SK-N-SH (cell line): ENCODE results near the gene SLC26A5. TPM values are rescaled to one million over a fixed set of nuclear protein-coding genes. Genes with fewer than 3 reads are reported as not detected.

Experiments used
- CTCF ChIA-PET: fragments of 300-600, 350-600 bp; formaldehyde crosslinking; extraction: SDS; loops from one replicate; lab custom pipeline; 2021; lab: Yijun Ruan, JAX
- POLR2A ChIA-PET: fragments of 350-600 bp; sonication (Branson Sonifier 250); formaldehyde crosslinking; extraction: SDS; loops from one replicate; lab custom pipeline; 2020; ENCODE audit warnings: antibody characterized with exemption, inconsistent platforms; lab: Yijun Ruan, JAX
- DNase-seq: peaks from one replicate; pipeline ENCODE4 v3.0.0; 2012
- H2AFZ ChIP-seq: fragments of 200-600 bp; sonication (generic); 2 replicates; pipeline ENCODE4 v1.8.1; 2016; ENCODE audit warnings: antibody characterized with exemption, mild to moderate bottlenecking, low read depth
- H3F3A ChIP-seq: fragments of 200-600 bp; sonication (generic); replicated peaks from 2 replicates; pipeline ENCODE3; 2016; ENCODE audit warnings: antibody characterized with exemption, mild to moderate bottlenecking; ENCODE audit not compliant: insufficient read depth
- H3K27ac ChIP-seq, 2 experiments: fragments of 200-500 bp in 1 of 2; fragments of 200-600 bp in 1 of 2; sonication (Bioruptor generic) in 1 of 2; sonication (generic), shearing (Covaris generic) in 1 of 2; 2 replicates each; pipeline versions ENCODE4 v1.5.1 to v1.6.1; 2014 to 2016; ENCODE audit warnings: low read depth in 2 of 2, inconsistent platforms in 1 of 2, low read length in 1 of 2, mild to moderate bottlenecking in 1 of 2, mixed read lengths in 1 of 2
- H3K27me3 ChIP-seq: fragments of 200-600 bp; sonication (generic), shearing (Covaris generic); 2 replicates; pipeline ENCODE4 v1.6.1; 2016; ENCODE audit warnings: mixed run types; ENCODE audit not compliant: insufficient read depth
- H3K36me3 ChIP-seq, 2 experiments: fragments of 200-500 bp in 1 of 2; fragments of 200-600 bp in 1 of 2; sonication (Bioruptor generic) in 1 of 2; sonication (generic) in 1 of 2; replicated peaks in 1 of 2; 2 replicates each; pipeline versions ENCODE3 to v1.5.1; 2014 to 2016; ENCODE audit warnings: low read length in 1 of 2, mild to moderate bottlenecking in 1 of 2; ENCODE audit not compliant: insufficient read depth in 2 of 2, control insufficient read depth in 1 of 2
- H3K4me1 ChIP-seq, 2 experiments: fragments of 200-500 bp in 1 of 2; fragments of 200-600 bp in 1 of 2; sonication (Bioruptor generic) in 1 of 2; sonication (generic), shearing (Covaris generic) in 1 of 2; 2 replicates each; pipeline versions ENCODE4 v1.5.1 to v1.6.1; 2014 to 2016; ENCODE audit warnings: low read depth in 1 of 2, low read length in 1 of 2, mixed run types in 1 of 2; ENCODE audit not compliant: insufficient read depth in 2 of 2, control insufficient read depth in 1 of 2
- H3K4me2 ChIP-seq: fragments of 200-600 bp; sonication (generic), shearing (Covaris generic); 2 replicates; pipeline ENCODE4 v1.6.1; 2017; ENCODE audit warnings: mixed run types
- H3K4me3 ChIP-seq, 2 experiments: fragments of 200-500 bp in 1 of 2; fragments of 200-600 bp in 1 of 2; sonication (Bioruptor generic) in 1 of 2; sonication (generic), shearing (Covaris generic) in 1 of 2; 2 replicates each; pipeline versions ENCODE4 v1.5.1 to v1.8.1; 2014 to 2016; ENCODE audit warnings: low read depth in 2 of 2, inconsistent platforms in 1 of 2, low read length in 1 of 2, mild to moderate bottlenecking in 1 of 2, mixed read lengths in 1 of 2, moderate library complexity in 1 of 2
- H3K79me2 ChIP-seq: fragments of 200-600 bp; sonication (generic); 2 replicates; pipeline ENCODE4 v1.8.1; 2017; ENCODE audit warnings: mild to moderate bottlenecking; ENCODE audit not compliant: insufficient read depth
- H3K9ac ChIP-seq: fragments of 200-600 bp; sonication (generic); 2 replicates; pipeline ENCODE4 v1.6.1; 2017; ENCODE audit warnings: mixed run types
- H3K9me2 ChIP-seq: fragments of 200-600 bp; sonication (generic); 2 replicates; pipeline ENCODE4 v1.6.1; 2017; ENCODE audit warnings: mixed run types
- H3K9me3 ChIP-seq: fragments of 200-600 bp; sonication (generic); 2 replicates; pipeline ENCODE4 v1.6.1; 2017; ENCODE audit warnings: mixed run types, mild to moderate bottlenecking, moderate library complexity
- H4K20me1 ChIP-seq: fragments of 200-600 bp; sonication (generic); 2 replicates; pipeline ENCODE4 v1.6.1; 2017; ENCODE audit warnings: mild to moderate bottlenecking, mixed run types; ENCODE audit not compliant: insufficient read depth
- CTCF ChIP-seq: fragments of 200-600 bp; sonication (generic); IDR thresholded peaks from 2 replicates; pipeline ENCODE4 v1.6.1; 2017; ENCODE audit warnings: antibody characterized with exemption, mild to moderate bottlenecking, moderate library complexity
- EP300 ChIP-seq, 2 experiments: IDR thresholded peaks; 2 replicates each; pipeline versions ENCODE4 v1.4.0 to v1.6.1; 2012; ENCODE audit warnings: borderline replicate concordance in 1 of 2, low read depth in 1 of 2, low read length in 1 of 2
- FOXJ3 ChIP-seq: sonication (generic); formaldehyde crosslinking; IDR thresholded peaks from 2 replicates; pipeline ENCODE4 v1.5.1; 2020; ENCODE audit warnings: mild to moderate bottlenecking, missing genetic modification reagents
- GATA2 ChIP-seq: sonication (generic); formaldehyde crosslinking; IDR thresholded peaks from 2 replicates; pipeline ENCODE4 v1.5.0; 2020; ENCODE audit warnings: mild to moderate bottlenecking, missing genetic modification reagents
- JUND ChIP-seq: IDR thresholded peaks from 2 replicates; pipeline ENCODE4 v1.4.0; 2012
- MXI1 ChIP-seq: IDR thresholded peaks from 2 replicates; pipeline ENCODE4 v1.6.1; 2012; ENCODE audit warnings: mild to moderate bottlenecking, low read depth, low read length, improper control_type of control experiment
- NFIC ChIP-seq: IDR thresholded peaks from 2 replicates; pipeline ENCODE4 v1.4.0; 2012; ENCODE audit warnings: borderline replicate concordance
- NRF1 ChIP-seq: IDR thresholded peaks from 2 replicates; pipeline ENCODE4 v1.6.1; 2012; ENCODE audit warnings: low read depth, mild to moderate bottlenecking, low read length
- RCOR1 ChIP-seq: fragments of 150-350 bp; IDR thresholded peaks from 2 replicates; pipeline ENCODE4 v1.6.1; 2017; ENCODE audit warnings: antibody characterized with exemption, low read length
- RFX5 ChIP-seq: IDR thresholded peaks from 2 replicates; pipeline ENCODE4 v1.6.1; 2012; ENCODE audit warnings: mild to moderate bottlenecking, improper control_type of control experiment, low read length
- TCF12 ChIP-seq: IDR thresholded peaks from 2 replicates; pipeline ENCODE4 v1.4.0; 2012
- USF2 ChIP-seq: fragments of 150-350 bp; IDR thresholded peaks from 2 replicates; pipeline ENCODE4 v1.6.1; 2017; ENCODE audit warnings: antibody characterized with exemption, low read length, low read depth, borderline replicate concordance
- YY1 ChIP-seq: IDR thresholded peaks from 2 replicates; pipeline ENCODE4 v1.4.0; 2012; ENCODE audit warnings: low read depth, mild to moderate bottlenecking
- WGBS: methylation state at CpG from one replicate; pipeline ENCODE4 v1.1.6; 2017; ENCODE audit warnings: low lambda C conversion rate; 5-methylcytosine and 5-hydroxymethylcytosine counted together
- polyA plus RNA-seq, 3 experiments: library from polyadenylated mRNA; depleted of rRNA; stranded (reverse); fragments of >200 nt; gene quantifications; 2 replicates each; pipeline ENCODE4 v1.2.3, GENCODE V29; 2012
- TF ChIP-seq, protein P1 (sequence below): IDR thresholded peaks from 2 replicates; pipeline ENCODE4; 2012
- TF ChIP-seq, protein P2 (sequence below): IDR thresholded peaks from 2 replicates; pipeline ENCODE4 v1.4.0; 2012; ENCODE audit warnings: low read depth, borderline replicate concordance
- TF ChIP-seq, protein P3 (sequence below): IDR thresholded peaks from 2 replicates; pipeline ENCODE4 v1.4.0; 2012; ENCODE audit warnings: low read depth

The SLC26A5 gene
- polyA plus RNA-seq, 1 of the 3 experiments (the other 2 are of a cell fraction): not detected

- Histone ChIP-seq H3K9me2 (no peaks in the 10 kb centered on the region), H3K4me2 (peak overlapping the region; percentile 86), H3K9me3 (no peaks in the 10 kb centered on the region), H4K20me1 (peaks cover 50% of the 10 kb centered on the region), H3K79me2 (peaks cover 84% of the 10 kb centered on the region), H3K9ac (no peak overlapping the region), H3K36me3 (peaks cover 25 to 31% of the 10 kb centered on the region in 2 experiments), H3F3A (peaks cover 5% of the 10 kb centered on the region), H3K27me3 (no peaks in the 10 kb centered on the region), H3K4me1 (peaks cover 3 to 19% of the 10 kb centered on the region in 2 experiments; a peak in 2 of 4 replicates)
- WGBS: 73% methylated on average over 1 of the region's 1 CpG
- POLR2A ChIA-PET: no interaction called here
- no peak for DNase-seq
- TF ChIP-seq USF2: no peak
- TF ChIP-seq JUND: no peak
- no peak for TF ChIP-seq YY1
- no peak for TF ChIP-seq NFIC
- TF ChIP-seq GATA2 (CRISPR knock-in tag): no peak
- TF ChIP-seq, protein P1, sequence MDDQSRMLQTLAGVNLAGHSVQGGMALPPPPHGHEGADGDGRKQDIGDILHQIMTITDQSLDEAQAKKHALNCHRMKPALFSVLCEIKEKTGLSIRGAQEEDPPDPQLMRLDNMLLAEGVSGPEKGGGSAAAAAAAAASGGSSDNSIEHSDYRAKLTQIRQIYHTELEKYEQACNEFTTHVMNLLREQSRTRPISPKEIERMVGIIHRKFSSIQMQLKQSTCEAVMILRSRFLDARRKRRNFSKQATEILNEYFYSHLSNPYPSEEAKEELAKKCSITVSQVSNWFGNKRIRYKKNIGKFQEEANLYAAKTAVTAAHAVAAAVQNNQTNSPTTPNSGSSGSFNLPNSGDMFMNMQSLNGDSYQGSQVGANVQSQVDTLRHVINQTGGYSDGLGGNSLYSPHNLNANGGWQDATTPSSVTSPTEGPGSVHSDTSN: no peak
- no peak for TF ChIP-seq TCF12
- no peak for TF ChIP-seq EP300 (IDR thresholded peaks at IDR 0.05; ENCODE audit: borderline replicate concordance in 1 of 2, low read depth in 1 of 2, low read length in 1 of 2)
- TF ChIP-seq, protein P2, sequence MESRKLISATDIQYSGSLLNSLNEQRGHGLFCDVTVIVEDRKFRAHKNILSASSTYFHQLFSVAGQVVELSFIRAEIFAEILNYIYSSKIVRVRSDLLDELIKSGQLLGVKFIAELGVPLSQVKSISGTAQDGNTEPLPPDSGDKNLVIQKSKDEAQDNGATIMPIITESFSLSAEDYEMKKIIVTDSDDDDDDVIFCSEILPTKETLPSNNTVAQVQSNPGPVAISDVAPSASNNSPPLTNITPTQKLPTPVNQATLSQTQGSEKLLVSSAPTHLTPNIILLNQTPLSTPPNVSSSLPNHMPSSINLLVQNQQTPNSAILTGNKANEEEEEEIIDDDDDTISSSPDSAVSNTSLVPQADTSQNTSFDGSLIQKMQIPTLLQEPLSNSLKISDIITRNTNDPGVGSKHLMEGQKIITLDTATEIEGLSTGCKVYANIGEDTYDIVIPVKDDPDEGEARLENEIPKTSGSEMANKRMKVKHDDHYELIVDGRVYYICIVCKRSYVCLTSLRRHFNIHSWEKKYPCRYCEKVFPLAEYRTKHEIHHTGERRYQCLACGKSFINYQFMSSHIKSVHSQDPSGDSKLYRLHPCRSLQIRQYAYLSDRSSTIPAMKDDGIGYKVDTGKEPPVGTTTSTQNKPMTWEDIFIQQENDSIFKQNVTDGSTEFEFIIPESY: no peak
- TF ChIP-seq, all 33 proteins: peak for 0
- no peak overlapping the region for H2AFZ ChIP-seq
- peak overlapping the region in 1 of 2 experiments; percentile 72; a peak in 2 of 4 replicates for H3K4me3 ChIP-seq
- H3K27ac ChIP-seq: no peak overlapping the region
- CTCF ChIA-PET: interaction anchor here (4.4 kb wide), 1 partner anchor 10 kb away, joined by 17 read pairs; no protein-coding TSS in a partner anchor
These were observed 96.2 kb downstream of the SLC26A5 start for GRCh38 chr7:103349805-103350204.

DNA sequence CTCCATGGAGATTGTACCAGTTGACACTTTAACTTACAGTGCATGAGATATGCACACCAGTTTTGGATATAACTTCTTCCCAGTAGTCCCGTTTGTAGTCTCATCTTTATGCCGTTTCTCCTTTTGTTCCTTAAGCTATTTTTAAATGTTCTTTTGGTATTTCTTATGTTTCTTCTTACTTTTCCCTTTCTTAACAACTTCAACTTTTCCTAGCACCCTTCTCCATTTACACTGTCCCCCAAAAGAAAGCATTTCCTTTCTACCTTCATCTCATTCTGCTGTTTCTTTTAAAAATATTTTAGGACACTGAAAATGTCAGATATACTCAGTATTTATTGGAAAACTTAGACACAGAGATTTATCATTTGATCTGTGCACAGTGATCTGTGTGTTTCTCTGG is 97.0 kb downstream of the SLC26A5 start:
- POLR2A ChIA-PET: no interaction called here
- no peaks in the 10 kb centered on the region for H3K9me2 ChIP-seq
- TF ChIP-seq FOXJ3 (CRISPR knock-in tag) (no peak), GATA2 (CRISPR knock-in tag) (no peak), CTCF (no peak), RFX5 (no peak), RCOR1 (no peak), NRF1 (no peak), USF2 (no peak), MXI1 (no peak)
- TF ChIP-seq, protein P3, sequence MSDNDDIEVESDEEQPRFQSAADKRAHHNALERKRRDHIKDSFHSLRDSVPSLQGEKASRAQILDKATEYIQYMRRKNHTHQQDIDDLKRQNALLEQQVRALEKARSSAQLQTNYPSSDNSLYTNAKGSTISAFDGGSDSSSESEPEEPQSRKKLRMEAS: no peak

More for the DNA sequence above, 97.0 kb downstream of the SLC26A5 start:
- Histone ChIP-seq H2AFZ (no peak overlapping the region), H3K36me3 (peaks cover 17 to 25% of the 10 kb centered on the region in 2 experiments), H3F3A (peaks cover 5% of the 10 kb centered on the region), H3K9me3 (no peaks in the 10 kb centered on the region), H3K27ac (no peak overlapping the region), H3K79me2 (peaks cover 84% of the 10 kb centered on the region), H3K4me1 (peaks cover 3 to 19% of the 10 kb centered on the region in 2 experiments; a peak in 2 of 4 replicates), H3K4me2 (peak overlapping the region; percentile 86), H3K27me3 (no peaks in the 10 kb centered on the region), H3K4me3 (peak overlapping the region; percentile 72 to 82; a peak in 3 of 4 replicates), H4K20me1 (peaks cover 47% of the 10 kb centered on the region), H3K9ac (peak overlapping the region; percentile 92; the same call in 1 of the 2 replicates)
- no peak for DNase-seq
- CTCF ChIA-PET: interaction anchor here (0.8 to 4.4 kb wide), 2 partner anchors 11 to 51 kb away, joined by 3 to 17 read pairs; partner anchors contain the start of gene PMPCB
- WGBS: 27% methylated on average over 2 of the region's 2 CpGs
